Activated CD8-positive, alpha-beta memory T cell treated with anti-CD3 and anti-CD28 coated beads for 24 hours (primary cell): Measurements from ENCODE around the gene CDYL2.
A peak's percentile ranks its signal among the peaks of the same experiment; 100 is the strongest.
"Not testable (repeated sequence)": the region's sequence is repeated elsewhere in the genome, so short reads cannot be mapped to it uniquely, and the experiment has no call there.

Experiments used
- DNase-seq: peaks from one replicate; pipeline ENCODE4 v3.0.0-alpha.2; 2020

The CDYL2 gene

DNA sequence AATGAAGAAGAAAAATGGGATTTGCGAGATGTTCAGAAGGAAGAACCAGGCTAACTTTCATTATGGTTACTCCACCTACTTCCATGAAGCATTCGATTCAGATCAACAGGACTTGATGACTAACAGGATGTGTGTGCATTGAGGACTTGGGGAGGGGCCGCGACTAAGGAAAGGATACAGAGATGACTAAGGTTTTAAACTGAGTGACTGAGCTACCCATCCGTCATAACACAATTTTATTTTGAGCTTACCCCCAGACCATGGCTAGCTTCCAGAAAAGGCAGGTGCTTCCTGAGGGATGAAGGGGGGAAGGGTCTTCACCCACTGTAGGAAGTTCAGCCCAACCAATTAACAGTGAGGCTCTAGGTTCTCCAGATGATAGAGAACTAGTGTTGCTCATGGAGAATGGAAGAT is 2.5 kb upstream of the CDYL2 start:
- DNase-seq, result peak; percentile 67

DNA sequence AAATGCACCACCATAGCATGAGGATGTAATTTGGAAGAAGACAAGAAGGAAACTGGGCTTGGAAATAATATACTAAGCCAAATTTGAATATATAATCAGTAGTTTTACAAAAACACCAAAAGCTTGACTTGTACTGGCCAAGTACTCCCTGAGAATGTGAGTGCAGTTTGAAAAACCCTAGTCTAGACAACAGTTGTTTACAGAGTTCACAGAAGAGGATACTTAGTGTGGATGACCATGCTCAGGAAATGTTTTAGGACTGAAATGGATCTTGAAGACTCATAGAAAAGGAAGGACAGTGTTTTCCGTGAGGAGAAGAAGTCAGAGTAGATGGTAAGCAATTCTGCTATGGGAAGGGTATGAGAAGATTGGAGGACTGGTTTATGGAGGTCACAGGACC is 1.9 kb upstream of the CDYL2 start:
- no peak for DNase-seq

DNA sequence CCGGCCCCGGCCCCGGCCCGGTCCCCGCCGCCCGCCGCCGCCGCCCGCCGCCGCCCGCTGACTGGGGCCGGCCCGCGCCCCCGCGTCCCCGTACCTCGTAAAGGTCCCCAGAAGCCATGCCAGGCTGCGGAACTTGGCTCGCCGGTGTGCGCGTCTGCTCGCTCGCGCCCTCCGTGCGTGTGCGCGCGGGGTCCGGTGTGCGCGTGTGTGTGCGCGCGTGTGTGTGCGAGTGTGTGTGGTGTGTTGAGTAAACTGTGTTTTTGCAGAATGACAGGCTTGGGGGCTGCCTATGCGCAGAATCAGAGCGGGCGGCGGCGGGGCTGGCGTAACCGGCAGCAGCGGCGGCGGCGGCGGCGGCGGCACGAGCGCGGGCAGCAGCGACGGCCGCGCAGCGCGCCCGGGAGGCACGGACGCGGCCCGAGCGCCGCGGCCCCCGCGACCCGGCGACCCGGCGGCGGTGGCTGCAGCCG is 307 bp downstream of the CDYL2 start:
- peak; percentile 81 for DNase-seq

DNA sequence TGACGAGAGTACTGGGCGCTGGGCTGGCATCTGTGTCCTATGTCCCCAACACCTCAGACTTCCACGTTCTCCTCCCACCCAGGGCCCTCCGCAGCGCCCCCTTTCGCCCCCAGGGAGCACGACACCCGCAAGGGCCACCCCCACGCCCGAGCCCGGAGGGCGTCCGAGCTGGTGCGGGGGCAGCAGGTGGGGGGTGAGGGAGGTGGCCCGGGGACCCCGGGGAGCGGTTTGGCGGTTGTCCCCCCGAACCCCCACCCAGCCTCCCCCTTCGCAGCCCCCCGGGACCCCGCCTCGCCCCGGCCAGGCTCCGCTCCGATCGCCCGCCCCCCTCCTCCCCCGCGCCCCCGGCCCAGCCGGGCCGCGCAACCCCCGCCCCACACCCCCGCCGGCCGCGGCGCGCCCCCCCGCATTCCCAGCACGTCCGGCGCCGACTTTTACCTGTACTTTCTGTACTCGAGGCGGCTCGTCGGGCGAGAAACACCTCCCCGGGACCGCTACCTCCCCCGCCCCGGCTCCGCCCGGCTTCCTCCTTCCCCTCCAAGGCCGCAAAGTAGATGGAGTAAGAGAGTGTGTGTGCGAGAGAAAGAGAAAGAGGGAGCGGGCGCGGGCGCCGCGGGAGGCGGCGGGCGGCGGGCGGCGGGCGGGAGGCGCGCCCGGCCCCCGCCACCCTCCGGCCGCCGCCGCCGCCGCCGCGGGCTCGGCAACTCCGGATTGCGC is 901 bp downstream of the CDYL2 start:
- peak; percentile 78 for DNase-seq

DNA sequence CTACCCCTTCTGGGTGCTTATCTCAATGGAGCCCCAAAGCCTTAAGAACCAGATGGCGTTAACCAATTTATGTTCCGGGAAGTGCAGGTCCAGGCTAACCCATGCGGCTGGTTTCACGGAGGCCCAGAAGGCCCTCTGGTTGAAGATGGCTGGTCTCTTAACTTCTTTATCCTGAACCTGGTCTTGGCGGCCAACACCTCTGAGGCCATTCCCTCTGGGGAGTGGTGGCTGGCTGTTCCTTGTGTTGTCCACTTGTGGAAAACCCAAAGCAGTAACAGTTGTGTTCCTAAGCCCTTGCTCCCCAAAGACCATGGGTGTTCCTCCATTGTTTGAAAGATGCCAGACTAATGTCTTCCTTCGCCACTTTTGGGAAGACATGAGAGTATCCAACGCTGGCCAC is 1.5 kb downstream of the CDYL2 start:
- no peak for DNase-seq

DNA sequence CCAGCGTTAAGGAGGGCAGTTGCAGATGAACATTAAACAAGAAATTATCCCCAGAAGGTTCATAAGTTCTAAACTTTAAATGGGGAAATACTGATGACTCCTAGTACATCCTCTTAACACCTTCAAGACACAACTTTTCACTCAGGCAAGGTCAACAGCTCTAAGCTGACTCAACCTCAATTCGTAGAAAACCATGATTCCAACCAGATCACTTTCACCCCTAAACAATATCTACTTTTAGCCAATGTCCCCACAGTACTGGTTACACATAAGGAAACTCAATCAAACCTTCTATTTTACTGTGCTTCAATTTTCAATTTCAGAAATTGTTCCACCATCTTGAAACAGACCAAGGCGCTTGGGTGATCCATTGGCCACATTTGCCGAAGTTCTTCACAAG is 2.3 kb downstream of the CDYL2 start:
- DNase-seq, result no peak

DNA sequence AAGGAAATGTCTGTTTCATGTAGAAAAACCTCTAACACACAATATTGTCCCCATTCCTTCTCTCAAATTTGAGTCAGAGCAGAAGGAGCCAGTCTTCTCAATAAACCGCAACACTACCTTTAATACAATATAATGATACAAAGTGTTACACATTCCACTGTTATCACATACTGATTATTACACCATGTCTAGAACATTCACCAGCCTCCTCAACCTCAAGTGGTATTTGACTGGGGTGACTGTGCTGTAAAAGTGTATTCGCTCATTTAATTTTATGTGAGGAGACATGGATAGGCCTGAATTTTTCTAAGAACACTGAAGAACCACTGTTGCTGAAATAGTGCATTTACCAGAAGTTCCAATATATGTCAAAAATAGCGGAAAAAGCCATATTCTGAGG is 10.3 kb downstream of the CDYL2 start:
- no peak for DNase-seq

DNA sequence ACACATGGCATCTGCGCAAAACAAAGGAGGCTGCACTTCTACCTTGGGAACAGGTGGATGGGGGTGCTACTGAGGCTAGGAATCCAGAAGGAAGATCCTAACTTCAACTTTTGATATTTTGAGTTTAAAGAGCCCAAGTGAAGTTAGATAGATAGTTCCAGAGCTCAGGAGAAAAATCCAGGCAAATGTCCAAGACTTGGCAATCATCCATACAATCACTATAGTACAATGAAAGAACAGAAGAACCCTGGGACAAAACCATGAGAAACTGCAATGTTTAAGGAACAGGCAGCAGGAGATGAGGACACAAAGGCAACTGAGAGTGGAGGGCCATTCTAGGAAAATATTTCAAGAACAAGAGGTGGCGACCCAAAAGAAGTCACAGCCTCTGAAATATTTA is 12.4 kb downstream of the CDYL2 start:
- no peak for DNase-seq

DNA sequence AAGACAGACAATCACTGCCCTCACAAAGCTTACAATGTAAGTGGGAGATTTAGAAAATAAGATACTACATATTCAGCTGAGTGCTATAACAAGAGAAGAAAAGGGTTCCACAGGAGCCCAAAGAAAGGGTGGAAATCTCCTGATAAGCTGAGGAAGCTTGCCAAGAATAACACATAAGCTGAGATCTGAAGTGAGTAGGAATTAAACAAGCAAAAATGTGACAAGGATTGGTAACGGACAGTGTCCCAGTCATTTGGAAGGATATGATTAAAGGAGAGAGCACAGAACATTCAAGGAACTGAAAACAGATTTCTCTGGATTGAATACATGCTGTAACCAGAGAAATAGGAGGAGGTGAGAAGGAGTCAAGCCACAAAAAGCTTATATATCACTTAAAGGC is 13.0 kb downstream of the CDYL2 start:
- no peak for DNase-seq

DNA sequence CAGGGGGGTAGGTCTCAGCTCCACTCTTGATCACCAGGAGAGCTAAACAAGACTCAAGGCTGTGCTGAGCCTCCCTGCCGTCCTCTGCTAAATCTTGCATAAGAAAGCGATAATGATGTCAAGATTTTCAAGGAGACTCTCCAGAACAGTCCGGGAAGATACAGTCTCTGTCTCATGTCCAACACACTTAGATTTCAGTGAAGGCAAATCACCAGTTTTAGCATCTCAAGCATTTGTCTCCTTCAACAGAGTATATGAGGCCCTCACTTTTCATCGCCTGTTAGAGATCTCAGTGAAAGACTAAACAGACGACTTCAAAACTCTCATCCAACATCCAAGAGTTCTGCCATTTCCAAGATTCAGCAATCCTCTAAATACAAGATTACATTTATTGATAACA is 13.6 kb downstream of the CDYL2 start:
- no peak for DNase-seq

DNA sequence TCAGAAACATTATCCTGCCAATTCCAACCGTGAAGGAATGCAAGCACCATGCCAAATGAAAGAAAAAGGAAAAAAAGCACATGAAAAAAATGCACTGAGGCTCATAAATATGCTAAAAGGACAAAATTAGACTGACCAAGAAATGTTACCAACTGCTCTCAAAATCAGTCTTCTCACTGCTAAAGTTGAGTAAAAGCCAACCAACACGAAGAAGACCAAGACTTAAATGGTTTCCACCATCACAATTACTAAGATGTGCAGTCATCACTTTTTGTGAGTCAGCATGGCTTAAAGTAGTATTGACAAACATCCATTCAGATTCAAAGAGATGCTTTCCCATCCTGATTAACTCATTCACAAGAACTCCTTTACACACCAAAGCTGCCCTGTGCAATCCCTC is 16.4 kb downstream of the CDYL2 start:
- no peak for DNase-seq

DNA sequence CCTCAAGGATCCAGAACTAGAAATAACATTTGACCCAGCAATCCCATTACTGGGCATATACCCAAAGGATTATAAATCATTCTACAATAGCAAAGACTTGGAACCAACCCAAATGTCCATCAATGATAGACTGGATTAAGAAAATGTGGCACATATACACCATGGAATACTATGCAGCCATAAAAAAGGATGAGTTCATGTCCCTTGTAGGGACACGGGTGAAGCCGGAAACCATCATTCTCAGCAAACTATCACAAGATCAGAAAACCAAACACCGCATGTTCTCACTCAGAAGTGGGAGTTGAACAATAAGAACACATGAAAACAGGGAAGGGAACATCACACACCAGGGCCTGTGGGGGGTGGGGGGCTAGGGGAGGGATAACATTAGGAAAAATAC is 17.8 kb downstream of the CDYL2 start:
- not testable (repeated sequence) for DNase-seq

DNA sequence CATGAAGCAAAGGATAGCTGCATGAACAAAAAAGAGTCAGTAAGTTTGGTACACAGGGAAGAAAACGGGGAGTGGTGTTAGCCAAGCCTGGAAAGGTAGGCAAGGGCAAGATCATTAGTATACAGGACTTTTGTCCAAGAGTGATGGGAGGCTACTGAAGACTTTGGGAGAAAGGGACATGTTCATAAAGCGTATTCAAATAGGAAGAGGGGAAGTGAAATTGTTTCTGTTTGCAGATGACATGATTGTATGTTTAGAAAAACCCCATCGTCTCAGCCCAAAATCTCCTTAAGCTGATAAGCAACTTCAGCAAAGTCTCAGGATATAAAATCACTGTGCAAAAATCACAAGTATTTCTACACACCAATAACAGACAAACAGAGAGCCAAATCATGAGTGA is 19.4 kb downstream of the CDYL2 start:
- DNase-seq, result no peak

DNA sequence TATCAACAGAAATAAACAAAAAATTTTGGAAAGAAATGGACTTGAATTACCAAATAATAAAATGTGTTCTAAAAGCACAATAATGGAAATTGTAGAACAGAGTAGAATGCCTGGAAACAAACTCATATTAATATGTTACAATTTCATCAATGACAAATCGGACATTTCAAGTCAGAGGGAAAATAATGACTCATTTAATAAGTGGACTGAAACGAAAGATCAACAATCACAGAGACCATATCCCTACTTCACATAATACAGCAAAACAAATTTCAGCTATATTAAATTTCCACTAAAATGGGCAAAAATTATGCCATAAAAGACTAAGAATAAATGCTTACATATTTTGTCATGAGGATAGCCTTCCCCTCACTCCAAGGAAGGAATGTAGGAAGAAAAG is 25.7 kb downstream of the CDYL2 start:
- no peak for DNase-seq

DNA sequence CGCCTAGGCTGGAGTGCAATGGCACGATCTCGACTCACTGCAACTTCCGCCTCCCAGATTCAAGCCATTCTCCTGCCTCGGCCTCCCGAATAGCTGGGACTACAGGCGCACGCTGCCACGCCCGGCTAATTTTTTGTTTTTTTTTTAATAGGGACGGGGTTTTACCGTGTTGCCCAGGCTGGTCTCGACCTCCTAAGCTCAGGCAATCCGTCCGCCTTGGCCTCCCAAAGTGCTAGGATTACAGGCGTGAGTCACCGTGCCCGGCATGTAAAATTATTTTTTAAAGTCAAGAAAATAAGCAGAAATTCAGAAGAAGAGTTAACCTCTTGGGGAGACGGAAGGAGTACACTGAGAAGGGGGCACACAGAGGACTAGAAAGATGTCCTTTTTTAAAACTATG is 27.5 kb downstream of the CDYL2 start:
- no peak for DNase-seq

DNA sequence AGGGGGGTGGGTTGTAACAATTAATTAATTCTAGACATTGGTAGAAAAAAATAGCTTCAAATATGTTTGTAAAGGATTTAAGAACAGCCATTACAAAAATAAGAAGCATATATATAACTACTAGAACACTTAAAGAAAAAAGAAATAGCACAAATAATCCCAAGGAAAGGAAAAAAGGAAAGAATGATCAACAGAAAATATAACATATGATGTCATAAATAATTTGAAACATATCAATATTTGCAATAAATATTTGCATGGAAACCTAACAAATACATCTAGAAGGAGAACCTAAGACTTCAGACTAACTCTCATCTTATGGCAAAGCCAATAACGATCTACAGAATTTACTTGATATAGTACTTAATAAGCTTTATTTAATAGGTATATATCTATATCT is 28.9 kb downstream of the CDYL2 start:
- DNase-seq, result no peak

DNA sequence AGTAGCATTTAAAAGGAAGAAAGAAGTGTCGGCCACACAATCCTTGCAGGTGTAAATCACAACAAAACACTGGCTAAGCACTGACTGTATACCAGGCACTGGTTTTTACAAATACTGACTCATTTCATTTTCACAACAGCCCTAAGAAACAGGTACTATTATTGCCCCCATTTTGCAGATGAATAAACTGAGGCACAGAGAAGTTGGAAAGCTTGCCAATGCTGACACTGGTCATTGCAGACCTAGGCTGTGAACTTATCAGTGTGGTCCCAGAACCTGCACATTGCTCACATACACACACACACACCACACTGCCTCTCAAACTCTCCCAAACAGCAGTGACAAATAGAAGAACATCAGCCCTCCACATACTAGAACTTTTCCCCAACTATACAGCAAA is 37.6 kb downstream of the CDYL2 start:
- no peak for DNase-seq

DNA sequence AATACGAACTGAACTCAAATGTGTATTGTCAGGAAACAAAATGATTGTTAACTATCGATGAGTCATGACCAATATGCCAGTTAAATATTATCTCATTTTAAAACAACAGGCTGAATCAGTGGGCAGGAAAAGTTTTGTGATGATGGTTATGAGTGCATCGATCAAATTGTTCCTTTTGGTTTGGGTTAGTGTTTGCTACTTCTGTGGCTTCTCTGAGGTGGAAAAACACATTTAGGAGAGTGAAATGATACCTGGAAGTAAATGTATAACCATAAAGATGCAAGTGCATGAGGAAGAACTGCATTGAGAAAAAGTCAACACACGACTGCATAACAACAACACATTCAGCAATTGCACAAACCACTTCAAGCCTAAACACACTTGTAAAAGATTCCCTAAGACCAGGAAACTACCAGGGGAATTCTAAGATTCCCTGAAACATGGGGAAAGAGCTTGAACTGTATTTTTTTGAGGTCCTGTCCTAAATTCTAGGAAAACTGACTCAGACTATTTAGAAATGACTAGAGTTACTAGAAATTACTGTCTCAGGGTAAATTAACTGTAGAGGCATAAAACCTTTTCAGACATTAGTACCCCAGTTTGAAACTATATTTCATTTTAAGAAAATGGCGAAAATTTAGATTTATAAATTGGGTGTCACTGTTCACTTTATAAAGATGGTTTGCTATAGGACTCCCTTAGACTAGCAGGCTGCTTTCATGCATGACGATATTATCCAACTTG is 44.8 kb downstream of the CDYL2 start:
- no peak for DNase-seq

DNA sequence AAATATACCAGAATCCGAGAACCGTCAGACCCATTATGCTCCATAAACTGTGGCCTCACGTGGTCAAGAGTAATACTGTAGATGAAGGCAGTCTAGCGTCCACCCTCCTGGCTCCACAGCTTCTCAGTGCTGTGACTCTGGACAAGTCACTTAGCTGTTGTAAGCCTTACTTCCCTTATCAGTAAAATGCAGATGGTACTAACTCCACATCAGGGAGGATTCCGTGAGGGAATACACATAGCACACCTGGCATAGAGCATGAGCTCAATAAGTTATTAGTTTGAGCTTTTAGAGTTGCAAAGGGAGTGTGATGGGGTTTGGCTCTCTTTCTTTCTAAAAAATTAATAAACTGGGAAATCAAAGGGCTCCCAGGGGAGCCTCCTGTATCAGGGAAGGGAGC is 49.9 kb downstream of the CDYL2 start:
- no peak for DNase-seq

DNA sequence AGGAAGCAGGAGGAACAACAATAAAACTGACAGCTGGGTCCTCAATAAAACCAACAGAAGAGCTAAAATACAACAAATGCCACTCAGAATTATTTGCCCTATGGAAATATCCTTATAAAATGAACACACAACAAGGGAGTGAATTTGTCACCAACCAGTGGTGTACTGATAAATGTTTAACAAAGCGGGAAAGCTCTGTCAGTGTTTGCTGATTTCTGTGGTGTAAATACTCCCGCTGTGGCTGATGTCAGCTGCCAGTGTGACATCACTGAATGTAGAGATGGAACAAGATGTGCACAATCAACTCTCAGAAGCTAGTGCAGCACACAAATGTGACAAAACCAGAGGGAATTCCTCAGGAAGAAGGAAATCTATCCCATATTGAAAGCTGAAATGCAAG is 51.9 kb downstream of the CDYL2 start:
- no peak for DNase-seq

DNA sequence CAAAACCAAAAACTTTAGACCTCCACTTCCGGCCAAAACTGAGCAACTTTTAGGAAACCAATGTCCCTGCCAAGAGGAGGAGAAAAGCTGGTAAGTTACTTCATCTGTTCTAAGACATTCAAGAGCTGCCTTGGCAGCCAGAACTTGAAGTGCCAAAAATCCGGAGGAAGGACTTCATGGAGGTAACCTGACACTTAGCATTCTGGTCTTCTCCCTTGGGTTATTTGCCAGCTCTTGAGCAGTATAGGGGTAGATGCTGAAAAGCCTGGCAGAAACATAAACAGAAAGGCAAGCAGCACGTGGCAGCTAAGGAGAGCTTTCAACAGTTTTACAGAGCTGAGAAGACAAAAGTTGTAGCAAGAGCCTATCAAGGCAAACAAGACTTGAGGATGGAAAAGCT is 53.2 kb downstream of the CDYL2 start:
- no peak for DNase-seq

DNA sequence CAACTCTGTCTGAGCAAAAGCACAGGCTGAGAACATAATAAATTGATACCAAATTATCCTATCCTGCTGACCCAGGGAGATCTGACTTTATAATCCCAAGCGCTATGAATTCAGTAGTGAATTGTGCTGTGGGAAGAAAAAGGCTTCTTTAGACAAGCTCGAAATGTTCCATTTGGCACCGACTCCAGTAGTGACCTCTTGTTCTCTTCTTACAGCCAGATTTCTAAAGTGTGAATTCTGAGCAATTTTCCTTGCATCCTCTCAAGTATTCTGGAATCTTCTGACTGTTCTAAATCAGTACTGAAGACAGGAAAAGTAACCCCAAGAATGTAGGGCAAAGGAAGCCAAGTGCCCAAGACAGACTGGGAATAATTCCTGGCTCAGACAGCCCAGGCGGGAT is 58.2 kb downstream of the CDYL2 start:
- DNase-seq, result no peak

DNA sequence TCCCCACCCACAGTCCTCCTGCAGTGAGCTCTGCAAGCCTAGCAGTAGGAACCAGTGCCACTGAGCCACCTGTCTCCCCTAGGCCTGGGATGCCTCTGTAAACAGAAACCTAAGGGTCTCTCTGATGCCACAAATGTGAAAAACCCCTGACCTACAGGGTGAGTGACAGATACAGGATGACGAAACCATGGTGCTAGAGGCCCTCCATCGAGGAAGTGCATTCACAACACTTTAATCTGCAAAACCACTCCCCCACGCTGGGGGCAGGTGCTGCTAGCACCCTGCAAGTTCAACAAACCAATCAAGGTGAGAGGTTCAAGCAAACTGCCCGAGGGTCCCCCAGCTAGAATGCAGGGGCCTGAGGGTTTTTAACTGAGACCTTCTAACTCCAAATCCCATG is 59.5 kb downstream of the CDYL2 start:
- DNase-seq, result no peak

DNA sequence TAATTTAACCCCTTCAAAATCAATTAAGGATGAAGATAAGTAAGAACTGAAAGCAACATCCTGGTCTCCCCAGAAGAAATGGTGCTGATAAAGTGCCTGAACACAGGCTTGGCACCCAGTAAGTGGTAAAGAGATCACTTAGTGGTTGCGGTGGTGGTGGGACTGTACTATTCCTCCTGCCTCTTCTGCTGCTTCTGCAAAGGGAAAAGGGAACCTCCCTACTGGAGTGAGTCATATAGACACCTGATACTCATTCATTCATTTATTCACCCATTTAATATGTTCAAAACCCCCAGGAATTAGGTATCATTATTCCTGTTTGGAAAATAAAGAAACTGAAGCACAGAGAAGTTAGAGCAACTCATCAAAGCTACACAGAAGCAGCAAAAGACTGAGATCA is 60.6 kb downstream of the CDYL2 start:
- DNase-seq, result no peak

DNA sequence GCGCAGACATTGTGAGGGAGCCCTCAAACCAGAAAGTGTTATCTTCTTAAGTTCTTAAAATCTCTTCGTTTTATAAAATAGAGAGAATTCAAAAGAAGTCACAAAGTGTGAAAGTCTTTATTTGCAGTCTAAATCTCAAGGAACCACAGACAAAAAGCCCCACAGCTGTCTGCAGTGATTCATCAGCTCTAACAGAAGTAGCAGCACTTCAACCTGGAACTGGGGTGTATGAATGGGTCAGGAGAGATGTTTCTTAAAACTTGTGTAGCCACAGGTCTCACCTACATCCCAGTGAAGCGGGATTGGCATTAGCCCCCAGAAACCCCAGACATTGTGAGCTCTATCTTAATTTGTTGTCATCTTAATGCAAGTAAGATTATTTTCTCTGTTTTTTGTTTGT is 61.1 kb downstream of the CDYL2 start:
- DNase-seq, result no peak
